DMS114 treated with DMSO at 0.1 percent for 48 hours (cell line): ENCODE data around the gene ASPM.

Experiments
- DNase-seq: peaks from one replicate; lab custom pipeline; 2025; ENCODE audit not compliant: unreplicated experiment; lab: John Stamatoyannopoulos, UW

ASPM gene, protein sequence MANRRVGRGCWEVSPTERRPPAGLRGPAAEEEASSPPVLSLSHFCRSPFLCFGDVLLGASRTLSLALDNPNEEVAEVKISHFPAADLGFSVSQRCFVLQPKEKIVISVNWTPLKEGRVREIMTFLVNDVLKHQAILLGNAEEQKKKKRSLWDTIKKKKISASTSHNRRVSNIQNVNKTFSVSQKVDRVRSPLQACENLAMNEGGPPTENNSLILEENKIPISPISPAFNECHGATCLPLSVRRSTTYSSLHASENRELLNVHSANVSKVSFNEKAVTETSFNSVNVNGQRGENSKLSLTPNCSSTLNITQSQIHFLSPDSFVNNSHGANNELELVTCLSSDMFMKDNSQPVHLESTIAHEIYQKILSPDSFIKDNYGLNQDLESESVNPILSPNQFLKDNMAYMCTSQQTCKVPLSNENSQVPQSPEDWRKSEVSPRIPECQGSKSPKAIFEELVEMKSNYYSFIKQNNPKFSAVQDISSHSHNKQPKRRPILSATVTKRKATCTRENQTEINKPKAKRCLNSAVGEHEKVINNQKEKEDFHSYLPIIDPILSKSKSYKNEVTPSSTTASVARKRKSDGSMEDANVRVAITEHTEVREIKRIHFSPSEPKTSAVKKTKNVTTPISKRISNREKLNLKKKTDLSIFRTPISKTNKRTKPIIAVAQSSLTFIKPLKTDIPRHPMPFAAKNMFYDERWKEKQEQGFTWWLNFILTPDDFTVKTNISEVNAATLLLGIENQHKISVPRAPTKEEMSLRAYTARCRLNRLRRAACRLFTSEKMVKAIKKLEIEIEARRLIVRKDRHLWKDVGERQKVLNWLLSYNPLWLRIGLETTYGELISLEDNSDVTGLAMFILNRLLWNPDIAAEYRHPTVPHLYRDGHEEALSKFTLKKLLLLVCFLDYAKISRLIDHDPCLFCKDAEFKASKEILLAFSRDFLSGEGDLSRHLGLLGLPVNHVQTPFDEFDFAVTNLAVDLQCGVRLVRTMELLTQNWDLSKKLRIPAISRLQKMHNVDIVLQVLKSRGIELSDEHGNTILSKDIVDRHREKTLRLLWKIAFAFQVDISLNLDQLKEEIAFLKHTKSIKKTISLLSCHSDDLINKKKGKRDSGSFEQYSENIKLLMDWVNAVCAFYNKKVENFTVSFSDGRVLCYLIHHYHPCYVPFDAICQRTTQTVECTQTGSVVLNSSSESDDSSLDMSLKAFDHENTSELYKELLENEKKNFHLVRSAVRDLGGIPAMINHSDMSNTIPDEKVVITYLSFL (N-terminal part only)

DNA sequence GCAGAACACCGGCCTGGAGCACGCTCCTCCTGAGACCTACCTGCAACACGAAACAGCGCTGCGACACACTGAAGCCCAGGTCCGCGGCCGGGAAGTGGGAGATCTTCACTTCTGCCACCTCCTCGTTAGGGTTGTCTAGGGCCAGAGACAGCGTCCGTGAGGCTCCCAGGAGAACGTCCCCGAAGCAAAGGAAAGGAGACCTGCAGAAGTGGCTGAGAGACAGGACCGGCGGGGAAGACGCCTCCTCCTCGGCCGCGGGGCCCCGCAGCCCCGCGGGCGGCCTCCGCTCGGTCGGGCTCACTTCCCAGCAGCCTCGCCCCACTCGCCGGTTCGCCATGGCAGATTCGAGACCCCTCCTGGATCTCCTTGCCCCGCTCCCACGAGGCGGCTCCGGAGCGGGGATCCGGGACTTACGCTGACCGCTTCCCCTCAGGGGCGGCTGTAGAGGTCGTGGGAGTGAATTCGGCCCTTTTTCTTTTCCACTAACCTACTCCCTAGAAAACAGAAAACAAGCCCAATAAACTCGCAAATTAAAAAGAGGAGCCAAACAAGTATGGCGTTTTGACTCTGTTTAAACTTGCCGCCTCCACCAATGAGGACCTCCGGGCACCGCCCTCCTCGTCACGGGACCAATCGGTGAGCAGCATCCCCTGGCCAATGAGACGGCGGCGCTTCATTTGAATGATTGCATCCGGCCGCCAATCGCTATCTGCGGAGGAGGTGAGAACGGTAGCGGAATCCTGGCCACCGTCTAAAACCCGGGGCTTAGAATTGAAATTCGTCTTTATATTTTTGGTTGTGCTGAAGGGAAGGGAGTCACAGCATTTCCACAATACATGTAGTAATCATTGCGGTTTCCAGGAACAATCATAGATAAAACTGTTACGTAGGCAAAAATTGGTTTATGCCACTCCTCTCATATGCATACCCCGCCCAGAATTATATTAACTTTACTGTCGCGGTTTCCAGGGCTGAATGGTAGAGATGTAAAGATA, at the start of gene ASPM:
TSS of gene ASPM (minus strand) at position 569 of the 995 bp plus-strand sequence. CDS start at position 337, 232 bp downstream.
- DNase-seq, result peak; percentile 94

DNA sequence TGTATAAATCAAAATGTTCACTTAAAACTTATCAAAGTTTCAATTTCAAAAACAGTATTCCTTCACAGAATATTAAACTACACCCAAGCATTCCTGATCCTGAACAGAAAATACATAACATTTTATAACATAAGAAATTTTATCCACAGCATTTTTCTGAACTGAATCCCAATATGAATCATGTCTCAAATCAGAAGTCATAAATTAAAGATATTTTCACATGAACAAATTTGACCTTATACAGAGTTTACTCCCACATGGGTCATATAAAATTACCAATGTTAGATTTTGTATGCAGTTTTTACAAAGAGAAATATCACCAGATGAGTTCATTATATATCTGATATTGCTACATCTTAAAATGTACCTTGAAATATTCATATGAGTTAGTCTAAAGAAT, 48.6 kb upstream of the ASPM start:
- no peak for DNase-seq

DNA sequence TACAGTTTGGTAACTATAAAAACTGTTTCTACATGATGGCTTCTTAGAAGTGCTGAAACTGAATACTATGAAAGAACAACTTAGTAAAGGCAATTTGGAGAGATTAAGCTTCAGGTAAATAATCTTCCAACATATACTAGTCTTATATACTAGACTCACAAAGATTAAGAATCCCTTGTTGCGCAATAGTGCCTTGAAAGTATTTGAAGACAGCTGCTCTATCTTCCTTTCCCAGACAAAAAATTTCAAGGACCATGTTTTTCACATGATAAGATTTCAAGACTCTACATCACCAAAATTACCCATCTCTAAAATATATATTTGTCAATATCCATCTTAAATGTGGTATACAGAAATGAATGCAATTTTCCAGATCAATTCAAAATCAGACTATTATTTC, 37.7 kb upstream of the ASPM start:
- DNase-seq, result no peak

DNA sequence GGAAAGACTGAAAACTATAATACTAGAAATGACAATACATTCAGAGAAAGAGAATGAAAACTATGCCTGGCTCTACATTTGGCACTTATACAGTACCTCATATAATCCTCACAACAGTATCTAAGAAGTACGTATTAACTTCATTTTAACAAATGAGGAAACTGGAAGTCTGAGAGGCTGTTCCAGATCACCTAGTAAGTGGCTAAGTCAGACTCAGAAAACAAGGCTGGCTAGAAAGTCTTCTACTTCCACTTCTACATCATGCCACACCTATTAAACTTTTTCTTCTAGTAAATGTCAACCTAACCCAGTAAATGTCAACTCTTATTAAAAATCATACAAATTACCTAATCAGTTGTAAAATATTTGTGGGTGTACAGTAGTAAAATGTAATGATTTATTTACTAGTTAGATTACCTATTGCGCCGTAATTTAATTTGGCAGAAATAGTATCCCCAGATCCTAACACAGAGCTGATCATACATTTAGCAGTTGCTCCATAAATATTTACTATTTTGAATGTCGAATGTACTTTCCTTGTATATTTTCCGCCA, 36.8 kb upstream of the ASPM start:
- no peak for DNase-seq

DNA sequence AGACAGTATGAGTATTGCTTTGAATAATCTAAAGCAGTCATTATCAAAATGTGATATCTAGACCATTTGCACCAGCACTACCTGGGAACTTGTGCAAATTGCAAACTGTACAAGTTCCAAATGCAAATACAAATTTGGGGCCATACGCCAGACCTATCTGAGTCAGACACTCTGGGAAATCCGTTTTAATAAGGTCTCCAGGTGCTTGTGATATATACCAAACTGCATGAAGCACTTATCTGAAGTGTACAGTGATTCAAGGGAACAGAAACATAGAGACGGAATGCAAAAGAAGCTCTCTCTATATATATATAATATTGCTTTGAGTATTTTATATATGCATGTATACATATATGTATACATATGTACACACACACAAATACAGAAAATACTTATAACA, 36.2 kb upstream of the ASPM start:
- no peak for DNase-seq

DNA sequence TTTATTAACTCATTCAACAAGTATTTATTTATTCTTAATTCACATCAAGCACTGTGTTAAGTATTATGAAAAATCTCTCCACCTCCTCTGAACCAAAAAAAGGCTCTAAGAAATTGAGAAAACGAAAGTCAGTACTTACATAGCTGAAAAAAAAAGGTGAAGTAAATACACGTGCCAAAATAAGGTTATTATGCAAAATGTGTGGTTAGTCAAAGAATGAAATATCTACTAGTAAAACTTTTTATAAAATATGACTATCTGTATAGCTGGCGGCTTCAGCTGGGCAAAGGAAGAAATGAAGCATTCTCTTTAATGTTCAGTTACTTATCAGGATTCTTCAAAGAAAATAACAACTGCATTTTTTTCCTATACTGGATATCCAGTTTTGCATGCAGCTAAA, 35.5 kb upstream of the ASPM start:
- DNase-seq, result no peak

DNA sequence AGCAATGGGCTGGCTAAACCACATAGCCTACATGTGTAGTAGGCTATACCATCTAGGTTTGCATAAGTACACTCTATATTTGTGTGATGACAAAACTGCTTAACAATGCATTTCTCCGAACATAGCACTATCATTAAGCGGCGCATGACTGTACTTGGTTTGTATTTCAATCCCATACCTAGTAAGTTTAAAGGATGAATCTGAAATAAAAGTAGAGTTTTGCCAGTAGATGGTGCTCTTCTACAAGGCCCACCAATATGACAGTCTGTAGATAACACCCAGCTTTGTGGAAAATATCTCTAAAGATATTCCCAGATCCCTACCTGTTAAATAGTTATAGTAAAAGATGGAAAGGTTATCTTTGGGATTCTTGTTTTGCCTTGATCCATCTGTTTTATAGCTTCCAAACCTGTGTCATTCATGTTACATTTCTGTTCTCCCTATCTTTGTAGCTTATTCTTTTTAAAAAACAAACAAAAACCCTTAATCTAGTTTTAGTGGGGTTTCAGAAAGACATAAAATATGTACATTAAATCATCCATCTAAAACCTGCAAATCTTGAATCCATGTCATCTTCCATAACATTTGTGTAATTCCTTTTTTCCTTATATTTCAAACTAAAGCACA, 33.9 kb upstream of the ASPM start:
- DNase-seq, result peak; percentile 49

DNA sequence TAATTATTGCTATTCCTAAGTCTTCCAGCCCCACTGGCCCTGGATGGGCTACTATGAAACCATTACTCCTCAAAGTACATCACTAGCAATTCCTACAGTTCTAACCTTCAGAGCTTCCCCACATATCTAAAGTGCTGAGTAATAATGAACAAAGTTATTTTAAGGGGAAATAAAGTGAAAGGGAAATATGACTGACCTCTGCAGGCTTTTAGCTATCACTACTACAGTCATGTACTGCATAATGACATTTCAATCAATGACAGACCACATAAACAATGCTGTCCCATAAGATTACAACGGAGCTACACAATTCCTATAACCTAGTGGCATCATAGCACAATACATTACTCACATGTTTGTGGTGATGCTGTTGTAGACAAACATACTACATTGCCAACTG, 32.5 kb upstream of the ASPM start:
- no peak for DNase-seq

DNA sequence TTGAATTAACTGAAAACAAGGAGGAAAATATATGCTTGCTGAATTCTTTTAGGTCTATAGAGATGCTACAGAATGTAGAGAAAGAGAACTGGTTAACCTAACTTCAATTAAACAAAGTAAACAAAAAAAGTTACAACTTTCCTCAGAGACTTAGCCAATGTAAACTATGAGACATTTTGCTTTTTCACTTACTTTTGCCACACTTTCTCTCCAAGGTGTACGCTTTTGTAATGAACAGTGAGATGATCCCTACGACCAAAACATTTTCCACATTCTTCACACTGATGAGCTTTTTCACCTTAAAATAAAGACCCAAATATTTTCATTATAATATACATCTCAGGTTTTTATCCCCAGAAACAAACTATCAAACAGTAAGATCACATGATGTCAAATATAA, 28.3 kb upstream of the ASPM start:
- no peak for DNase-seq

DNA sequence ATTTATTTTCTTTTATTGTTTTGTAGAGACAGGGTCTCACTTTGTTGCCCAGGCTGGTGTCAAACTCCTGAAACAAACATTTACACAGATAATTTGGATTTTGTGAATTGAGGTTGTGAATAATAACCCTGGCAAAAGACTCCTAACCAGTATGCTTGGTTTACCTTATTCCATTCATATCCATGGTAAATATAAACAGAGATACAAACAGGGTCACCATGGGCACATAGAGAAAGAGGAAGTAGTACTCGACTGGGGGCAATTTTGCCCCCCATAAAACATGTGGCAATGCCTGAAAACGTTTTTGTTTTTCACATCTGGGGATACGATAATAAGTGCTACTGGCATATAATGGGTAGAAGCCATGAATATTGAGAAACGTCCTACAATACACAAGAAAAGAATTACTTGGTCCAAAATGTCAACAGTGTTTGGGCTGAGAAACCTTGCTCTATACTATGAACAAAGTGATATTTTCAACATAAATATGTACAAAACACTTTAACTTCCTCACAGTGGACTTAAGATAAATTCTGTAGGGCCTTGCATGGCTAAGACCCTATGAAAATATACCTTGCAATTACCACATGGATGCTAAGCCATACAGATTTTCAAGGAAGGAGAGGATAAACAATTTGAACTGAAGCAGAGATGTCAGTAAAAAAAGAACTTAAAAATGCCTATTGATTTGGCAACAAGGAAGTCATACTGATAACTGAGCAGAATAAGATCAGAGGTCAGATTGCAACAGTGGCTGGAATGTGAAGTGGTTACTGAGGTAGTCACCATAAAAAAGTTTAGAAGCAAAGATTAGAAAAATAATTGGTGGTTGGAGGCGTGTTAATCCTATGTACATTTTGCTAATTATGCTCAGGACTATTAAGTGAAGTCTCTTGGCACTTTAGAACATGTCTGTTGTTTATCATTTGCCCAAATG, 27.4 kb upstream of the ASPM start:
- DNase-seq, result no peak

DNA sequence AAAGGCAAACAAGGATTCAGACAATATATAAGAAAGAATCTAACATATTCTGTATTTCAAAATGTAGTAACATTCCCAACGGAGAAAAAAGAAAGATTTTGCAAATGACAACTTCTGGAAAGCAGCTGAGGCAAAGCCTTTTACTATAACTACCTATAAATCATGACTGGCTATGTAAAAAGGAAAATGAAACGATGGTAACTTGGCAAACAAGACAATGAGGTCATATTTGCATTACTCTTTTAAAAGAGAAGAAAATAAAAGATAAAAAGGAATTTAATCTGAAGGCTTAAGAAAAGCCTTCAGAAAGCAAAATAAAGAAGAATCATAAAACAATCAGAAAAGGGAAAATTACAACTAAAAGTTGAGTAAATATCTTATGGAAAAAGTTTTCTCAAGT, 25.1 kb upstream of the ASPM start:
- no peak for DNase-seq

DNA sequence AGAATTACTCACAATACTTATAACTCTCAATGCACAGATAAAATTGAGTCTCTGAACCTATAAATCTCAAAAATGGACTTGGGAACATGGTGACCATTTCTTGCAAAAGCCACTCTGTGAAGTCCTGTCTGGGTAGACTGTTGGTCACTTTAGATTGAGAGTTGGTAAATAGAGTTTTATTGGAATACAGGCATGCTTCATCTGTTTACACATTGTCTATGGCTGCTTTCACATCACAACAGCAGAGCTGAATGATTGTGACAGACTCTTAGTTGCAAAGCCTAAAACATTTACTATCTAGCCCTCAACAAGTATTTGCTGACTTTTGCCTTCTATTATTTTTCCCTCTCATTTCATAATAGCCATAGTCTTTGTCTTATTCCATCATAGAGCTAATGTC, 24.1 kb upstream of the ASPM start:
- no peak for DNase-seq

DNA sequence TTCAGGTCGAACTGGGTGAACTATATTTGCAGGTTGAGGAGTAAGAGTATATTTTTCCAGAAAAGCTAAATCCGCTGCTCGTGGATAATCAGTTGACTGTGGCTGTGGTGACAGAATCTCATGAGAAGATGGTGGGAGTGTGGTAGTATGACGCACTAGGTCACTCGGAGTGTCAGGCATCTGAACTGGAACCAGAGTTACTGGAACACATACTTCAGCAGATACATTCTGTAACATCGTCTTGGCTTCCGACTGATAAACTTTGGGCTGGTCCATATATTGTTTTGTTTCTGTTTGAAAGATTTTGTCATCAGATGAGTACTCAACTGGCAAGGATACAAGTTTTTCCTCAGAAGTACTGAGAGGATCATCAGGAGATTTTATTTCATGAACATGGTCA, 13.0 kb upstream of the ASPM start:
- DNase-seq, result no peak

DNA sequence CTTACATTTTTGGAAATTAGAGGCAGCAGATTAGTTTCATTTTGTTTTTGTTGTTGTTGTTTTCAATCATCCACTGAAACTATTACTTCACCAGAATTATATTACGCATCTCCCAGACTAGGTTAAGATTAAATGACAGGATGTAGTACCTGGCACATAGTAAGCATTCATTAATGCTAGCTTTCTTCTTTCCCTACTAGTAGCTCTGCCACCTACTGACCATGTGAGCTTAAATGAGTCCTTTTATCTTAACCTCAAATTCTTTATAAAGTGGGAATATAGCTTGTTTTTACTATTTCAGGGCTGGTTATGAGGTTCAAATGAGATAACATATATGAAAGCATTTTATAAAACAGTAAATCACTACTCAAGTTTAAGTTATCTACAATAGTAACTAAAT, 10.2 kb upstream of the ASPM start:
- DNase-seq, result no peak

DNA sequence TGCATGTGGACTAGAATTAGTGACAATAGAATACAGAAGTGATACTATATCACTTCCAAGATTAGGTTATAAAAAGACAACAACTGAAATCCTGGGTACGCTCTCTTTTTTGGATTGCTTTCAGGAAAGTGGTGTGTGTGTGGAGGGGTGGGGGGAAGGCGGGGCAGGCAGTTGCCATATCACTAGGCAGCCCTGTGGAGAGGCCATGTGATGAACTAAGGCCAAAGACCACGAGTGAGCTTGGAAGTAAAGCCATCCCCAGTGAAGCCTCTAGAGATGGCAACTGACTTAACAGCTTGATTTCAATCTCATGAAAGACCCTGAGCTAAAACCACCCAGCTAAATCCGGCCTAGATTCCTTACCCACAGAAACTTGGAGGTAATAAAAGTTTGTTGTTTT, 6.2 kb upstream of the ASPM start:
- no peak for DNase-seq

DNA sequence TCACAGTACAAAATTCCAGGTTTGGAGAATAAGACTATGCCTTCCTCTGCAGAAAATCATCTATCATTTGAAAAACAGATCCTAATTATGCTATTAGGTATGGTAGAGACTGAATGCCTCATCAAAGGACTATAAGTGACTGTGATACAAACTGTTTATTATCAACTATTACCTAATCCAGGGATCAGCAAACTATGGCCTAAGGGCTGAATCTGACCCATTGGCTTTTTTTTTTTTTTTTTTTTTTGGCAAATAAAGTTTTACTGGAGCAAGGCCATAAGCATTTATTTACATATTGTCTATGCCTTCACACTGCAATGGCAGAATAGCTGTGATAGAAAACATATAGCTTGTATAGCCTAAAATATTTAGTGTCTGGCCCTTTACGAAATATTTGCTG, 4.7 kb upstream of the ASPM start:
- no peak for DNase-seq

DNA sequence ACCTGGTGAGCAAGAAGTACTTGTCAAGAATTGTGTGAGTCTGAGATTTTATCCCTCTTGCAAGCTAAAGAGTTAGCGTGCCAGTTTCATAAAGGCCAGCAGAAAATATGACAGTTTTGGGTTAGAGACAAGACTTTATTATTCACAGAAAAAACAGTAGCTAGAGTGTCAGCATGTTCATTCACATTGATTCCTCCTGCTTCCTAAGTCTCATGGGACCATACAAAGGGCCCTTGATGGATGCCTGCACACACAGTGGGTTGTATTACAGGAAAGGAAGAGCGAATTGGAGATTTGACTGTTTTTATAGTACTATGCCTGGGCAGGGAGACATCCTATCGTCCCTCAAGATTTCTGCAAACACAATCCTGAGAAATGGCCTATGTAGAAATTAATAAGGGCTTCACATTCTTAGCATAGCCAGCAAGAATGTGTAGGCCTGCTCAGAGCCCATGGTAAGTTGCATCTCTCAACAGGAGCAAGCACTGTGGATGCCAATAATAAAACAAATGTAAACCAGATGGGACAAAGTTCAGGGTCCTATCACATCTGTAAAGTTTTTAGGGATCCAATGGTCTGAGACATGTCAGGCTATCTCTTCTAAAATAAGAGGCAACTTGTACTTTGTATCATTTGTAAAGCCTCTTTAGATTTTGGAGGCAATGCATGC, 4.0 kb upstream of the ASPM start:
- DNase-seq, result no peak

DNA sequence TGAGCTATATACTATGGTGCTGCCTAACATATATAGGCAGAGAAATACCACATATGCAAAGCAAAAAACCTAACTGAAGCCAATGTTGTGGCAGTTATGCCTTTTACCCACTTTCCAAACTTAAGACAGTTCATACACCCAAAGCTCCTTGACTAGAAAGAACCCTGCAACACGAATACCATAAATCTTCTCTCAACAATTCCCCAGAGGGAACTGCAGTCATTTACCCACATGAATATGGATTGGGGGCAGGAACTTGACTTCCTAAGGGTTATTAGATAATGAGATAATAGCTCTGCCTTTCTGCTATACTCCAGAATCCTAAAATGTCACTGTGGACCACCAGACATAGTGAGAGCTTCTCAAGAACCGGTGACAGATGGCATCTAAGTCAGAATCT, 2.9 kb upstream of the ASPM start:
- DNase-seq, result no peak
